Karpas-422 (cell line): Measurements from ENCODE around the gene MAP7D1. TPM values are rescaled to one million over a fixed set of nuclear protein-coding genes. Genes with fewer than 3 reads are reported as not detected.

Experiments used
- DNase-seq: peaks from one replicate; pipeline ENCODE4 v3.0.0-alpha.2; 2015
- H2AFZ ChIP-seq: fragments of 200-600 bp; sonication (generic); 2 replicates; pipeline ENCODE4 v1.6.1; 2014; ENCODE audit warnings: antibody characterized with exemption, low read length, mixed read lengths
- H3K27ac ChIP-seq: fragments of 200-600 bp; sonication (generic); 2 replicates; pipeline ENCODE4 v1.5.1; 2014; ENCODE audit warnings: mild to moderate bottlenecking, low read length, moderate library complexity
- H3K27me3 ChIP-seq: fragments of 200-600 bp; sonication (generic); 2 replicates; pipeline ENCODE4 v1.6.1; 2014; ENCODE audit warnings: low read length, mixed read lengths
- H3K36me3 ChIP-seq: fragments of 200-600 bp; sonication (generic); 2 replicates; pipeline ENCODE4 v1.6.1; 2014; ENCODE audit warnings: low read length, mixed read lengths; ENCODE audit not compliant: insufficient read depth
- H3K4me1 ChIP-seq: fragments of 200-600 bp; sonication (generic); 2 replicates; pipeline ENCODE4 v1.6.1; 2014; ENCODE audit warnings: mild to moderate bottlenecking, low read length, mixed read lengths
- H3K4me2 ChIP-seq: fragments of 200-600 bp; sonication (generic); 2 replicates; pipeline ENCODE4 v1.6.1; 2014; ENCODE audit warnings: low read length, low read depth, mild to moderate bottlenecking; ENCODE audit not compliant: poor library complexity, severe bottlenecking
- H3K4me3 ChIP-seq: fragments of 200-600 bp; sonication (generic); 2 replicates; pipeline ENCODE4 v1.5.1; 2014; ENCODE audit warnings: mild to moderate bottlenecking, antibody characterized with exemption, low read length, mixed read lengths
- H3K79me2 ChIP-seq: fragments of 200-600 bp; sonication (generic); 2 replicates; pipeline ENCODE4 v1.6.1; 2014; ENCODE audit warnings: mild to moderate bottlenecking, low read length, mixed read lengths
- H3K9ac ChIP-seq: fragments of 200-600 bp; sonication (generic); 2 replicates; pipeline ENCODE4 v1.6.0; 2014; ENCODE audit warnings: low read length
- H3K9me2 ChIP-seq: fragments of 200-600 bp; sonication (generic), shearing (Covaris generic); replicated peaks from 2 replicates; pipeline ENCODE4 v1.6.0; 2014; ENCODE audit warnings: mild to moderate bottlenecking, low read length, moderate library complexity; ENCODE audit not compliant: insufficient read depth
- H3K9me3 ChIP-seq: fragments of 300-700, 200-600 bp; sonication (generic); 2 replicates; pipeline ENCODE4 v1.6.1; 2014; ENCODE audit warnings: low read length, mixed read lengths
- H4K20me1 ChIP-seq: fragments of 200-600 bp; sonication (generic); 2 replicates; pipeline ENCODE4 v1.6.1; 2014; ENCODE audit warnings: mild to moderate bottlenecking, antibody characterized with exemption, low read length, low read depth; ENCODE audit not compliant: insufficient read depth
- total RNA-seq: library from RNA; depleted of rRNA; stranded (reverse); fragments of >200 nt; shearing (Covaris generic); gene quantifications from 2 replicates; pipeline ENCODE4 v1.2.3, GENCODE V29; 2014; ENCODE audit warnings: low replicate concordance

Gene MAP7D1
- total RNA-seq, 1 experiment from 2014 or later: 24.1 TPM

DNA sequence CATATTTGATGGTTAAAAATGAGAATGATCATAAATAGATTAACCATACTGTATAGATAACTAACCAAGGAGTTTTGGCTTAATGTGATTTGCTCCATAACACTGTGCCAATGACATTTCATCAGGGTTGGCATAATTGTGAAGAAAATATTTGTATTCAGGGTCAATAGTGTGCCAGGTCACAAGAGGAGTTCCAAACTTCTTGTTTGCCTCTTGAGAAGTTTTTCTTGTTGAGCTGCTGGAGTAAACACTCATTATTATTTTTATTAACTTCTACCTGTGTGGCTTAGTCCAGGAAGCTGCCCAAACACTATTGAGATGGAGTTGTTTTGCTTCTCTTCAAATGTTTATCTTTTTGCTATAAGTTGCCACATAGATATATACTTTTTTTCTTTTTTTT lies 7.5 kb downstream of the MAP7D1 start:
- H3K27me3 ChIP-seq: no peaks in the 10 kb centered on the region
- H3K4me3 ChIP-seq: no peak overlapping the region
- DNase-seq: no peak
- peak overlapping the region; percentile 91 for H3K27ac ChIP-seq
- no peak overlapping the region for H3K9ac ChIP-seq
- H3K36me3 ChIP-seq: 0 out of 2 replicates have a peak, but pooled peaks cover 6% of the 10 kb centered on the region
- no peaks in the 10 kb centered on the region for H3K9me2 ChIP-seq
- H3K9me3 ChIP-seq: no peaks in the 10 kb centered on the region
- H2AFZ ChIP-seq: no peak overlapping the region
- H4K20me1 ChIP-seq: peaks cover 14% of the 10 kb centered on the region
- H3K79me2 ChIP-seq: peaks cover 96% of the 10 kb centered on the region
- peaks cover 85% of the 10 kb centered on the region for H3K4me1 ChIP-seq
- peak overlapping the region; percentile 93 for H3K4me2 ChIP-seq

- no peak for DNase-seq
- Histone ChIP-seq H4K20me1 (peaks cover 12% of the 10 kb centered on the region), H3K27ac (peak overlapping the region; percentile 91), H3K36me3 (0 out of 2 replicates have a peak, but pooled peaks cover 1% of the 10 kb centered on the region), H3K9me2 (no peaks in the 10 kb centered on the region), H3K9ac (no peak overlapping the region), H2AFZ (no peak overlapping the region), H3K79me2 (peaks cover 94% of the 10 kb centered on the region), H3K4me3 (no peak overlapping the region), H3K4me1 (peaks cover 78% of the 10 kb centered on the region), H3K9me3 (no peaks in the 10 kb centered on the region), H3K4me2 (peak overlapping the region; percentile 22), H3K27me3 (no peaks in the 10 kb centered on the region)
Measured at GRCh38 chr1:36164361-36164760, 8.4 kb downstream of the MAP7D1 start.

DNA sequence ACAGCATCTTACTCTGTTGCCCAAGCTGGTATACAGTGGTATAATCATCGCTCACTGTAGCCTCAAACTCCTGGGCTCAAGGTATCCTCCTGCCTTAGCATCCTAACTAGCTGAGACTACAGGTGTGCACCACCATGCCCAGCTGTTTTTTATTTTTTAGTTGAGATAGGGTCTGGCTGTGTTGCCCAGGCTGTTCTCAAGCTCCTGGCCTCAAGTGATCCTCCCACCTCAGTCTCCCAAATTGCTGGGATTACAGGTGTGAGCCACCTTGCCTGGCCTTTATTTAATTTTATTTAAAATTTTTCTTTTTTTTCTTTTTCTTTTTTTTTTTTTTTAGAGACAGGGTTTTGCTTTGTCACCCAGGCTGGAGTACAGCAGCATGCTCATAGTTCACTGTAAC lies 9.2 kb downstream of the MAP7D1 start:
- Histone ChIP-seq H3K4me1 (peaks cover 73% of the 10 kb centered on the region), H4K20me1 (peaks cover 16% of the 10 kb centered on the region), H3K27ac (peak overlapping the region; percentile 91), H3K4me2 (peak overlapping the region; percentile 22), H3K9me2 (no peaks in the 10 kb centered on the region), H2AFZ (no peak overlapping the region), H3K27me3 (no peaks in the 10 kb centered on the region), H3K79me2 (peaks cover 94% of the 10 kb centered on the region), H3K36me3 (no peaks in the 10 kb centered on the region; the same call in 1 of the 2 replicates), H3K9me3 (no peaks in the 10 kb centered on the region), H3K9ac (no peak overlapping the region), H3K4me3 (no peak overlapping the region)
- DNase-seq: no peak

GRCh38 chr1:36166136-36166535 lies 10.2 kb downstream of the MAP7D1 start:
- Histone ChIP-seq H4K20me1 (peaks cover 25% of the 10 kb centered on the region), H3K9ac (peak overlapping the region; percentile 28; the same call in 1 of the 2 replicates), H3K79me2 (peaks cover 93% of the 10 kb centered on the region), H3K9me2 (no peaks in the 10 kb centered on the region), H3K9me3 (no peaks in the 10 kb centered on the region), H3K4me3 (no peak overlapping the region), H2AFZ (no peak overlapping the region), H3K27ac (peak overlapping the region; percentile 52), H3K4me2 (no peak overlapping the region), H3K27me3 (no peaks in the 10 kb centered on the region), H3K4me1 (peaks cover 73% of the 10 kb centered on the region), H3K36me3 (no peaks in the 10 kb centered on the region; the same call in 1 of the 2 replicates)
- DNase-seq: no peak

DNA sequence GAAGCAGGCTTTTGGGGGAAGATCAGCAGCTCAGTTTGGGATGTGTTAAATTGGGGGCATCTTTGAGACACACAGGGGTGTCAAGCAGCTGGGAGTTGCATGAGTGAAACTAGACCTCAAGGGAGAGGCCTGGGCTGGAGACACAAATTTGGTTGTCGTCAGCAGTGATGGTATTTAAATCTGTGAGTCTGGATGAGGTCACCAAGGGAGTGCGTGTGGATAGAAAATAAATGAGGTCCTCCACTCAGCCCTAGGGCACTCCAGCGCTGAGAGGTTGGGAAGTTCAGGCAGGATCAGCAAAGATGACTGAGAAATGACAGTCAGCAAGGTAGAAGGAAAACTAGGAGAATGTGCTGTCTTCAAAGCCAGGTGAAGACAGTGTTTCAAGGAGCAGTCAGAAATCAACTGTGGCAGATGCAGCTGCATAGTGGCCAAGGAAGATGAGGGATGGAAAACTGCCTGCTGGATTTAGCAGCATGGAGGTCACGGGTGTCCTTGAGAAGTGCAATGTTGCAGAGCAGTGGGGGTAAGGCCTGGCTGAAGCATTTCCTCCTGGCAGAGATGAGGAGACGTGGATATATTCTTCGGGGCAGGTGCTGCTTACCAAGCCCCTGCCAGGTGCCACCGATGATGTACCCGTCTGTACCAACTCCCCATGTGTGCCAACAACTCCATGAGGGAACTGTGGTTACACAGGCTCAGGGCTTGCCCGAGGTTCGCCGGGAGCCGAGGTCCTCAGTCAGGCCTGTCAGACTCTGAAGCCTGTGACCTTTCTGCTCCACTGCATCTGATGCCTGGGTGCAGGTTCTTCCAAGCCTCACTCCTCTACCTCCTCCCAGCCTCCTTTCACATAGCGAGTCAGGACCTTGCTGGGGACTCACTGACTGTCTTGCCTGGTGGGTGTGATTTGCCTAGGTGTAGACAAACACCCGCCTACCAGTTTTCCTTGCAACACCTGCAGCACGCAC lies 11.3 kb downstream of the MAP7D1 start:
- no peak for DNase-seq
- Histone ChIP-seq H3K27ac (peak overlapping the region; percentile 52), H3K9me2 (no peaks in the 10 kb centered on the region), H4K20me1 (peaks cover 25% of the 10 kb centered on the region), H2AFZ (no peak overlapping the region), H3K36me3 (peaks cover 4% of the 10 kb centered on the region; the same call in 1 of the 2 replicates), H3K79me2 (peaks cover 82% of the 10 kb centered on the region), H3K27me3 (no peaks in the 10 kb centered on the region), H3K4me1 (peaks cover 70% of the 10 kb centered on the region), H3K4me3 (no peak overlapping the region), H3K9ac (peak overlapping the region; percentile 26; the same call in 1 of the 2 replicates), H3K9me3 (no peaks in the 10 kb centered on the region), H3K4me2 (no peak overlapping the region)

DNA sequence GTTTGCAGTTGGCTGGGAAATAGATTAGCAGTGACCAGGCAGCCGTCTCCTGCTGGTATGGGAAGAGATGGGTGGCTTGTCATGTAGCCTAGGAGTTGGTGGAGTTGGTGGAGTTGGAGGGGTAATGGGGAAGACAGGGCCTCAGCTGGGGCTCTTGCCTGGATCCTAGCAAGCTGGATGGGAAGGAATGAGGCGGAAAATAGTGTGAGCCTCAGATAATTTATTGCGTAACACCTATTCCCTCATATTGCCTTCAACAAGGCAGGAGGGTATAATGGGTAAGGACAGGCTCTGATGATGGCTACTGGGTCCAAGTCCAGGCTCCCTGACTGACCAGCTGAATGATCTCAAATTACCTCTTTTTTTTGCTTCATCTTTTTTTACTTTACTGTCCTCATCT lies 12.6 kb downstream of the MAP7D1 start:
- no peak overlapping the region for H3K27ac ChIP-seq
- no peak overlapping the region for H2AFZ ChIP-seq
- H3K79me2 ChIP-seq: peaks cover 72% of the 10 kb centered on the region
- H3K27me3 ChIP-seq: no peaks in the 10 kb centered on the region
- DNase-seq: no peak
- H3K36me3 ChIP-seq: peaks cover 15% of the 10 kb centered on the region; the same call in 1 of the 2 replicates
- H3K4me3 ChIP-seq: no peak overlapping the region
- H3K9me3 ChIP-seq: no peaks in the 10 kb centered on the region
- H3K4me2 ChIP-seq: no peak overlapping the region
- no peak overlapping the region for H3K9ac ChIP-seq
- H4K20me1 ChIP-seq: peaks cover 30% of the 10 kb centered on the region
- no peaks in the 10 kb centered on the region for H3K9me2 ChIP-seq
- H3K4me1 ChIP-seq: peaks cover 70% of the 10 kb centered on the region

DNA sequence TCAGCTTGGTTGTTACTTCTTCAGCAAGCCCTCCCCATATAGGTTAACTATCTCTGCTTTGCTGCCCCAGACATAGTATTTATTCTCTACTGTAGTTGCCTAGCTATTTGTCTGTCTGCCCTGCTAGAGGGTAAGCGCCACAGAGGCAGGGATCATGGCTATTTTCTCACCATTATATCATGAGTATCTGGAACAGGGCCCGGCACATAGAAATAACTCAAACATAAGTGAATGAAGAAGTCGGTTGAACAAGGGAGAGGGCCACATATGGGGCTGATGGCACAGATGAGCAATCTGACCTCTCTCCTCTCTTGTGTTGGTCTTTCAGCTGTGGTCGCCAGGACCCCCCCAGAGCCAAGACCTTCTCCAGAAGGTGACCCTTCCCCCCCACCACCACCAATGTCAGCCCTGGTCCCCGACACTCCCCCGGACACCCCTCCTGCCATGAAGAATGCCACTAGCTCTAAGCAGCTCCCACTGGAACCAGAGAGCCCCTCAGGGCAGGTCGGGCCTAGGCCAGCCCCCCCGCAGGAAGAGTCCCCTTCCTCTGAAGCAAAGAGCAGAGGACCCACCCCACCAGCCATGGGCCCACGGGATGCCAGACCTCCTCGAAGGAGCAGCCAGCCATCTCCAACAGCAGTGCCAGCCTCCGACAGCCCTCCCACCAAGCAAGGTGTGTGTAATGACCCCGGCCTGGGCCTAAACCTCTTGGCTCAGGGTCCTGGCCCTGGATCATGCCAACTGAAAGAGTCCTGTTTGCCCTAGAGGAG lies 14.9 kb downstream of the MAP7D1 start:
- Histone ChIP-seq H3K79me2 (peaks cover 57% of the 10 kb centered on the region), H3K4me3 (no peak overlapping the region)

More for the DNA sequence above, 14.9 kb downstream of the MAP7D1 start:
- peaks cover 72% of the 10 kb centered on the region for H3K4me1 ChIP-seq
- peak overlapping the region; percentile 24; the same call in 1 of the 2 replicates for H3K27ac ChIP-seq
- H3K36me3 ChIP-seq: peaks cover 25% of the 10 kb centered on the region; the same call in 1 of the 2 replicates
- H4K20me1 ChIP-seq: peaks cover 49% of the 10 kb centered on the region
- no peaks in the 10 kb centered on the region for H3K27me3 ChIP-seq
- no peaks in the 10 kb centered on the region for H3K9me2 ChIP-seq
- no peak for DNase-seq
- H3K9ac ChIP-seq: no peak overlapping the region
- no peak overlapping the region for H3K4me2 ChIP-seq
- no peak overlapping the region for H2AFZ ChIP-seq
- no peaks in the 10 kb centered on the region for H3K9me3 ChIP-seq
